Left renal cortex interstitium (tissue), 4 donors: Measurements from ENCODE around the gene NOTCH4. TPM values are rescaled to one million over a fixed set of nuclear protein-coding genes. Genes with fewer than 3 reads are reported as not detected.
"Not testable (repeated sequence)": the region's sequence is repeated elsewhere in the genome, so short reads cannot be mapped to it uniquely, and the experiment has no call there.

Experiments
- DNase-seq, 4 donors: peaks; one replicate each; pipeline ENCODE4 v3.0.0-alpha.2; 2013; ENCODE audit warnings: low read depth in 4 of 4, low spot score in 2 of 4, missing footprints in 1 of 4
- polyA plus RNA-seq, 4 donors: library from polyadenylated mRNA; unstranded; fragments of 120-200 nt; gene quantifications; one replicate each; pipeline ENCODE4 v1.2.1, GENCODE V29; 2013; ENCODE audit not compliant: insufficient read length in 4 of 4

The NOTCH4 gene
- polyA plus RNA-seq = 10 to 100 TPM; 14.9 to 30.8 (median 18.4) TPM

- DNase-seq = no peak
Measured at GRCh38 chr6:32223258-32224235, at the start of gene NOTCH4. NOTCH4 (minus strand) TSS chr6:32224067; CDS start chr6:32223928, 139 bp downstream.

GRCh38 chr6:32271429-32271828 lies 47.6 kb upstream of the NOTCH4 start:
- DNase-seq = no peak

- DNase-seq = not testable (repeated sequence)
Measured at GRCh38 chr6:32268459-32268858, 44.6 kb upstream of the NOTCH4 start.

GRCh38 chr6:32267035-32267434 lies 43.2 kb upstream of the NOTCH4 start:
- DNase-seq = no peak

GRCh38 chr6:32257262-32257661 lies 33.4 kb upstream of the NOTCH4 start:
- DNase-seq = not testable (repeated sequence)

GRCh38 chr6:32255199-32256153 lies 31.6 kb upstream of the NOTCH4 start:
- DNase-seq = peak in 3 of 4 donors; percentile 54 to 64 (median 63)

GRCh38 chr6:32254761-32255198 lies 30.9 kb upstream of the NOTCH4 start:
- peak in 2 of 4 donors; percentile 13 to 18 for DNase-seq

GRCh38 chr6:32252331-32253009 lies 28.6 kb upstream of the NOTCH4 start:
- no peak for DNase-seq

- DNase-seq = no peak
Measured at GRCh38 chr6:32249262-32249661, 25.4 kb upstream of the NOTCH4 start.

- DNase-seq = peak in 1 of 4 donors; percentile 17
Measured at GRCh38 chr6:32247401-32247800, 23.5 kb upstream of the NOTCH4 start.

- peak in 3 of 4 donors; percentile 68 to 84 (median 72) for DNase-seq
Measured at GRCh38 chr6:32244946-32245398, 21.1 kb upstream of the NOTCH4 start.

- DNase-seq = no peak
Measured at GRCh38 chr6:32244270-32244669, 20.4 kb upstream of the NOTCH4 start.

- DNase-seq = not testable (repeated sequence)
Measured at GRCh38 chr6:32242318-32242813, 18.5 kb upstream of the NOTCH4 start.

GRCh38 chr6:32240686-32241085 lies 16.8 kb upstream of the NOTCH4 start:
- DNase-seq = no peak

GRCh38 chr6:32239462-32239861 lies 15.6 kb upstream of the NOTCH4 start:
- no peak for DNase-seq

- DNase-seq = no peak
Measured at GRCh38 chr6:32234934-32235333, 11.1 kb upstream of the NOTCH4 start.

- DNase-seq = no peak
Measured at GRCh38 chr6:32226434-32226833, 2.6 kb upstream of the NOTCH4 start.

GRCh38 chr6:32224696-32225095 lies 829 bp upstream of the NOTCH4 start:
- no peak for DNase-seq

GRCh38 chr6:32222333-32223230 lies 1.3 kb downstream of the NOTCH4 start:
- DNase-seq = no peak
